ENCODE measurements around the gene TRIM31. TPM values are rescaled to one million over a fixed set of nuclear protein-coding genes. Genes with fewer than 3 reads are reported as not detected.
"Not testable (repeated sequence)": the region's sequence is repeated elsewhere in the genome, so short reads cannot be mapped to it uniquely, and the experiment has no call there.

The TRIM31 gene
- total RNA-seq, 1 donor from 2014 or later, result not detected

- TF ChIP-seq CTCF (IDR thresholded peaks at IDR 0.05), result no peak
- Mint-ChIP-seq H3K27me3 (ENCODE audit: unreplicated experiment) (peaks cover 34% of the 10 kb centered on the region), H3K4me1 (ENCODE audit: unreplicated experiment) (peaks cover 5% of the 10 kb centered on the region)
Measured at GRCh38 chr6:30147096-30147495, 34.2 kb upstream of the TRIM31 start.

GRCh38 chr6:30145818-30146217 lies 32.9 kb upstream of the TRIM31 start:
- Mint-ChIP-seq H3K27ac (ENCODE audit: unreplicated experiment) (no peak overlapping the region), H3K36me3 (ENCODE audit: unreplicated experiment) (no peaks in the 10 kb centered on the region), H3K4me1 (ENCODE audit: unreplicated experiment) (peaks cover 5% of the 10 kb centered on the region), H3K4me3 (ENCODE audit: unreplicated experiment) (no peak overlapping the region), H3K27me3 (ENCODE audit: unreplicated experiment) (peaks cover 45% of the 10 kb centered on the region), H3K9me3 (ENCODE audit: unreplicated experiment) (no peaks in the 10 kb centered on the region)
- no peak for DNase-seq (ENCODE audit: extremely low spot score, unreplicated experiment)
- TF ChIP-seq CTCF (IDR thresholded peaks at IDR 0.05), result no peak

More at GRCh38 chr6:30147096-30147495, 34.2 kb upstream of the TRIM31 start:
- Mint-ChIP-seq H3K36me3 (ENCODE audit: unreplicated experiment) (no peaks in the 10 kb centered on the region), H3K27ac (ENCODE audit: unreplicated experiment) (no peak overlapping the region), H3K4me3 (ENCODE audit: unreplicated experiment) (no peak overlapping the region), H3K9me3 (ENCODE audit: unreplicated experiment) (no peaks in the 10 kb centered on the region)
- DNase-seq (ENCODE audit: extremely low spot score, unreplicated experiment), result no peak

- H3K4me3 Mint-ChIP-seq (ENCODE audit: unreplicated experiment), result no peak overlapping the region
- H3K27ac Mint-ChIP-seq (ENCODE audit: unreplicated experiment), result no peak overlapping the region
- no peaks in the 10 kb centered on the region for H3K36me3 Mint-ChIP-seq (ENCODE audit: unreplicated experiment)
- H3K9me3 Mint-ChIP-seq (ENCODE audit: unreplicated experiment), result no peaks in the 10 kb centered on the region
- DNase-seq (ENCODE audit: extremely low spot score, unreplicated experiment), result no peak
- TF ChIP-seq CTCF (IDR thresholded peaks at IDR 0.05), result no peak
- peaks cover 1% of the 10 kb centered on the region for H3K4me1 Mint-ChIP-seq (ENCODE audit: unreplicated experiment)
- H3K27me3 Mint-ChIP-seq (ENCODE audit: unreplicated experiment), result peaks cover 52% of the 10 kb centered on the region
Measured at GRCh38 chr6:30144811-30145210, 31.9 kb upstream of the TRIM31 start.

GRCh38 chr6:30143780-30144179 lies 30.9 kb upstream of the TRIM31 start:
- no peak overlapping the region for H3K27ac Mint-ChIP-seq (ENCODE audit: unreplicated experiment)
- no peaks in the 10 kb centered on the region for H3K9me3 Mint-ChIP-seq (ENCODE audit: unreplicated experiment)
- H3K27me3 Mint-ChIP-seq (ENCODE audit: unreplicated experiment), result peaks cover 61% of the 10 kb centered on the region
- no peak for TF ChIP-seq CTCF (IDR thresholded peaks at IDR 0.05)
- no peak for DNase-seq (ENCODE audit: extremely low spot score, unreplicated experiment)
- H3K36me3 Mint-ChIP-seq (ENCODE audit: unreplicated experiment), result no peaks in the 10 kb centered on the region
- H3K4me1 Mint-ChIP-seq (ENCODE audit: unreplicated experiment), result no peaks in the 10 kb centered on the region
- no peak overlapping the region for H3K4me3 Mint-ChIP-seq (ENCODE audit: unreplicated experiment)

DNA sequence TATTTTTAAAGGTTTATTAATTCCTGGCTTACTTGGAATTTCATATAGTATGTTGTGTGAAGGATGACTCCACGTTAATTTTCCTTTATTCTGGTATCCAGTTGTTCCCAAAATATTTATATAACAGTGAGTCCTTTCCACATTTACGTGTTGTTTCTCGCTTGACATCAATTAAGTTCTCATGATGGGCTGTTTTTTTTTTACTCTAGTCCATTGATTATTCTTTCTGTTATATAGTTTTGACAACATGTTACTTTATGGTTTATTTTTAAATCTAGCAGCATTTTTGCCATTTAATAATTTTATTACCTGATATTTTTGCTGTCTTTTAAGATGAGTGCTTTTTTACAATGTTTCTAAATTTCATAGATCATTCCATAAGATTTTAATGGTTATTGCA lies 29.8 kb upstream of the TRIM31 start:
- no peaks in the 10 kb centered on the region for H3K9me3 Mint-ChIP-seq (ENCODE audit: unreplicated experiment)
- peaks cover 72% of the 10 kb centered on the region for H3K27me3 Mint-ChIP-seq (ENCODE audit: unreplicated experiment)
- no peak overlapping the region for H3K27ac Mint-ChIP-seq (ENCODE audit: unreplicated experiment)
- no peak overlapping the region for H3K4me3 Mint-ChIP-seq (ENCODE audit: unreplicated experiment)
- no peak for DNase-seq (ENCODE audit: extremely low spot score, unreplicated experiment)
- no peaks in the 10 kb centered on the region for H3K36me3 Mint-ChIP-seq (ENCODE audit: unreplicated experiment)
- no peak for TF ChIP-seq CTCF (IDR thresholded peaks at IDR 0.05)
- H3K4me1 Mint-ChIP-seq (ENCODE audit: unreplicated experiment), result no peaks in the 10 kb centered on the region

DNA sequence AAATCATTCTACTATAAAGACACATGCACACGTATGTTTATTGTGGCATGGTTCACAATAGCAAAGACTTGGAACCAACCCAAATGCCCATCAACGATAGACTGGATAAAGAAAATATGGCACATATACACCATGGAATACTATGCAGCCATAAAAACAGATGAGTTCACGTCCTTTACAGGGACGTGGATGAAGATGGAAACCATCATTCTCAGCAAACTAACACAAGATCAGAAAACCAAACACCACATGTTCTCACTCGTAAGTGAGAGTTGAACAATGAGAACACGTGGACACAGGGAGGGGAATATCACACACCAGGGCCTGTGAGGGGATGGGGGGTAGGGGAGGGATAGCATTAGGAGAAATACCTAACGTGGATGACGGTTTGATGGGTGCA lies 27.4 kb upstream of the TRIM31 start:
- not testable (repeated sequence) for H3K27ac Mint-ChIP-seq (ENCODE audit: unreplicated experiment); H3K9me3 Mint-ChIP-seq (ENCODE audit: unreplicated experiment); DNase-seq (ENCODE audit: extremely low spot score, unreplicated experiment); H3K4me1 Mint-ChIP-seq (ENCODE audit: unreplicated experiment); H3K4me3 Mint-ChIP-seq (ENCODE audit: unreplicated experiment); H3K36me3 Mint-ChIP-seq (ENCODE audit: unreplicated experiment)
- peaks cover 83% of the 10 kb centered on the region for H3K27me3 Mint-ChIP-seq (ENCODE audit: unreplicated experiment)

Measured in osteocyte (in vitro differentiated cells).